ENCODE measurements around the gene RDH13.
"Not testable (repeated sequence)": the region's sequence is repeated elsewhere in the genome, so short reads cannot be mapped to it uniquely, and the experiment has no call there.

DNA sequence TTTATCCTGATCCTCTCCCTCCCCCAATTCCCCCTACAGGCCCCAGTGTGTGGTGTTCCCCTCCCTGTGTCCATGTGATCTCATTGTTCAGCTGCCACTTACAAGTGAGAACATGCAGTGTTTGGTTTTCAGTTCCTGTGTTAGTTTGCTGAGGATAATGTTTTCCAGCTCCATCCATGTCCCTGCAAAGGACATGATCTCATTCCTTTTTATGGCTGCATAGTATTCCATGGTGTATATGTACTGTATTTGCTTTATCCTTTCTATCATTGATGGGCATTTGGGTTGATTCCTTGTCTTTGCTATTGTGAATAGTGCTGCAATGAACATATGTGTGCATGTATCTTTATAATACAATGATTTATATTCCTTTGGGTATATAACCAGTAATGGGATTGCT is 42.6 kb downstream of the RDH13 start:
- TF ChIP-seq, protein P1, sequence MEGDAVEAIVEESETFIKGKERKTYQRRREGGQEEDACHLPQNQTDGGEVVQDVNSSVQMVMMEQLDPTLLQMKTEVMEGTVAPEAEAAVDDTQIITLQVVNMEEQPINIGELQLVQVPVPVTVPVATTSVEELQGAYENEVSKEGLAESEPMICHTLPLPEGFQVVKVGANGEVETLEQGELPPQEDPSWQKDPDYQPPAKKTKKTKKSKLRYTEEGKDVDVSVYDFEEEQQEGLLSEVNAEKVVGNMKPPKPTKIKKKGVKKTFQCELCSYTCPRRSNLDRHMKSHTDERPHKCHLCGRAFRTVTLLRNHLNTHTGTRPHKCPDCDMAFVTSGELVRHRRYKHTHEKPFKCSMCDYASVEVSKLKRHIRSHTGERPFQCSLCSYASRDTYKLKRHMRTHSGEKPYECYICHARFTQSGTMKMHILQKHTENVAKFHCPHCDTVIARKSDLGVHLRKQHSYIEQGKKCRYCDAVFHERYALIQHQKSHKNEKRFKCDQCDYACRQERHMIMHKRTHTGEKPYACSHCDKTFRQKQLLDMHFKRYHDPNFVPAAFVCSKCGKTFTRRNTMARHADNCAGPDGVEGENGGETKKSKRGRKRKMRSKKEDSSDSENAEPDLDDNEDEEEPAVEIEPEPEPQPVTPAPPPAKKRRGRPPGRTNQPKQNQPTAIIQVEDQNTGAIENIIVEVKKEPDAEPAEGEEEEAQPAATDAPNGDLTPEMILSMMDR (IDR thresholded peaks at IDR 0.05), result not testable (repeated sequence)
- TF ChIP-seq POLR2AphosphoS5 (IDR thresholded peaks at IDR 0.05; ENCODE audit: low read depth, low read length); SMC3 (IDR thresholded peaks at IDR 0.05; ENCODE audit: low read depth, low read length); EP300 (IDR thresholded peaks at IDR 0.05; ENCODE audit: borderline replicate concordance in 1 of 2, low read depth in 1 of 2, low read length in 1 of 2); CHD2 (IDR thresholded peaks at IDR 0.05; ENCODE audit: low read length, partially characterized antibody); RAD21 (IDR thresholded peaks at IDR 0.05; ENCODE audit: low read length): not testable (repeated sequence)
